Measurements from ENCODE around the gene KCNQ1. TPM values are rescaled to one million over a fixed set of nuclear protein-coding genes. Genes with fewer than 3 reads are reported as not detected.
A peak's percentile ranks its signal among the peaks of the same experiment; 100 is the strongest.

KCNQ1 gene
- total and polyA plus RNA-seq, 2 experiments from 2014 or later = 0.45 to 0.87 TPM

DNA sequence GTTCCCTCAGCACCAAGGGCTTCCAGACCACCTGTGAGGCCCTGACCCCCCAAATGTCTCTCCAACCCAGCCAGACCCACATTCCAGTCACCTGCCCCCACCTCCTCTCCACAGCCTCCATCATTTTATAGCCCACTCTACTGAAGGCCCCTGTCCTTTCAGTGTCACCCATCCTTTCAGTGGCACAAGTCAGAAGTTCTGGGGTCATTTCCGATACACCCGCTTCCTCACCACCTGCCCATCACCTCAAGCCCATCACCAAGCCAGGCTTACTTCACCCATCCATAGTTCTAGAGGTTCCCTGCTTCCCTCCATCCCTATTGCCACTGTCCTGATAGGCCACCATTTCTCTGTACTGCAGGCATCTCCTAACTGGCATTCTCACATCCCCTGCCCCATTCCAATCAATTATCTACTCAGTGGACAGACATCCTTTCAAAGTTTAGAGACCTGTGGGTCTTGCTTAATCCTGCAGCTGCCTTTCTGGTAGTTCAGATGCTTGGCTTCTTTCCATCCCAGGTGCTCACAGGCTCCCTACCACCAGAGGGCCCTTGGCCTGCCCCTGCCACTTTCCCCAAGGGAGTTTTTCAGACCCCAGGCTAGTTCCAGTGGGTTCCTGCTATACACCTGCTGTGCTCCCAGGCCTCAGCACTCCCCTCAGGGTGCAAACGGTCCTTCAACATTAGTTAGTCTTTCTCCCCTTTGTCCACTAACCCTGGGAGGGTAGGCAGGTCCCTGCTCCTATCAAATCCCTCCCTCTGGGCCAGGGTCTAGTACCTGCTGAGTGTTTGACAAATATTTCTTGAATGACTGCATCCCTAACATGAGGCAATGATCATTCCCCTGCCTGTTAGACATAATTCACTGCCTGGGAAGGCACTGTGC lies 247.4 kb downstream of the KCNQ1 start:
- Histone ChIP-seq H3K4me2 (peak overlapping the region; percentile 65), H3K27ac (ENCODE audit: low read depth) (peak overlapping the region; percentile 94), H3K9me2 (ENCODE audit: insufficient read depth) (no peaks in the 10 kb centered on the region), H3K4me1 (ENCODE audit: insufficient read depth) (peaks cover 80% of the 10 kb centered on the region), H3F3A (replicated peaks; ENCODE audit: low read depth) (peaks cover 13% of the 10 kb centered on the region), H3K27me3 (ENCODE audit: insufficient read depth) (no peaks in the 10 kb centered on the region), H3K79me2 (replicated peaks; ENCODE audit: insufficient read depth) (peaks cover 85% of the 10 kb centered on the region), H3K36me3 (ENCODE audit: insufficient read depth) (no peaks in the 10 kb centered on the region), H4K20me1 (replicated peaks; ENCODE audit: insufficient read depth) (peaks cover 7% of the 10 kb centered on the region), H2AFZ (no peak overlapping the region), H3K4me3 (peak overlapping the region; percentile 21)
- H3K4me1 Mint-ChIP-seq = peaks cover 92% of the 10 kb centered on the region
- ATAC-seq = peak; percentile 30
- peak overlapping the region; percentile 81 for H3K27ac Mint-ChIP-seq
- H3K9me3 Mint-ChIP-seq = no peaks in the 10 kb centered on the region; the same call in 1 of the 3 replicates
- H3K4me3 Mint-ChIP-seq = peak overlapping the region; percentile 19; the same call in 1 of the 3 replicates
- peaks cover 22% of the 10 kb centered on the region for H3K27me3 Mint-ChIP-seq (ENCODE audit: insufficient read depth, low read depth, poor library complexity)
- DNase-seq (ENCODE audit: low spot score) = peak; percentile 67
- TF ChIP-seq STAT1 (IDR thresholded peaks at IDR 0.05; ENCODE audit: unreplicated experiment) = no peak
- TF ChIP-seq ZNF114 (CRISPR knock-in tag; IDR thresholded peaks at IDR 0.05) = no peak
- TF ChIP-seq, protein P1, sequence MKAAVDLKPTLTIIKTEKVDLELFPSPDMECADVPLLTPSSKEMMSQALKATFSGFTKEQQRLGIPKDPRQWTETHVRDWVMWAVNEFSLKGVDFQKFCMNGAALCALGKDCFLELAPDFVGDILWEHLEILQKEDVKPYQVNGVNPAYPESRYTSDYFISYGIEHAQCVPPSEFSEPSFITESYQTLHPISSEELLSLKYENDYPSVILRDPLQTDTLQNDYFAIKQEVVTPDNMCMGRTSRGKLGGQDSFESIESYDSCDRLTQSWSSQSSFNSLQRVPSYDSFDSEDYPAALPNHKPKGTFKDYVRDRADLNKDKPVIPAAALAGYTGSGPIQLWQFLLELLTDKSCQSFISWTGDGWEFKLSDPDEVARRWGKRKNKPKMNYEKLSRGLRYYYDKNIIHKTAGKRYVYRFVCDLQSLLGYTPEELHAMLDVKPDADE (IDR thresholded peaks at IDR 0.05) = no peak
- TF ChIP-seq, protein P2, sequence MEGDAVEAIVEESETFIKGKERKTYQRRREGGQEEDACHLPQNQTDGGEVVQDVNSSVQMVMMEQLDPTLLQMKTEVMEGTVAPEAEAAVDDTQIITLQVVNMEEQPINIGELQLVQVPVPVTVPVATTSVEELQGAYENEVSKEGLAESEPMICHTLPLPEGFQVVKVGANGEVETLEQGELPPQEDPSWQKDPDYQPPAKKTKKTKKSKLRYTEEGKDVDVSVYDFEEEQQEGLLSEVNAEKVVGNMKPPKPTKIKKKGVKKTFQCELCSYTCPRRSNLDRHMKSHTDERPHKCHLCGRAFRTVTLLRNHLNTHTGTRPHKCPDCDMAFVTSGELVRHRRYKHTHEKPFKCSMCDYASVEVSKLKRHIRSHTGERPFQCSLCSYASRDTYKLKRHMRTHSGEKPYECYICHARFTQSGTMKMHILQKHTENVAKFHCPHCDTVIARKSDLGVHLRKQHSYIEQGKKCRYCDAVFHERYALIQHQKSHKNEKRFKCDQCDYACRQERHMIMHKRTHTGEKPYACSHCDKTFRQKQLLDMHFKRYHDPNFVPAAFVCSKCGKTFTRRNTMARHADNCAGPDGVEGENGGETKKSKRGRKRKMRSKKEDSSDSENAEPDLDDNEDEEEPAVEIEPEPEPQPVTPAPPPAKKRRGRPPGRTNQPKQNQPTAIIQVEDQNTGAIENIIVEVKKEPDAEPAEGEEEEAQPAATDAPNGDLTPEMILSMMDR (conservative IDR thresholded peaks at IDR 0.05; ENCODE audit: low read depth in 2 of 2) = peak; percentile 65 to 67
- TF ChIP-seq EZH2 (IDR thresholded peaks at IDR 0.05; ENCODE audit: low read depth, unreplicated experiment) = no peak
- peaks cover 29% of the 10 kb centered on the region for H3K36me3 Mint-ChIP-seq (ENCODE audit: low read depth)

DNA sequence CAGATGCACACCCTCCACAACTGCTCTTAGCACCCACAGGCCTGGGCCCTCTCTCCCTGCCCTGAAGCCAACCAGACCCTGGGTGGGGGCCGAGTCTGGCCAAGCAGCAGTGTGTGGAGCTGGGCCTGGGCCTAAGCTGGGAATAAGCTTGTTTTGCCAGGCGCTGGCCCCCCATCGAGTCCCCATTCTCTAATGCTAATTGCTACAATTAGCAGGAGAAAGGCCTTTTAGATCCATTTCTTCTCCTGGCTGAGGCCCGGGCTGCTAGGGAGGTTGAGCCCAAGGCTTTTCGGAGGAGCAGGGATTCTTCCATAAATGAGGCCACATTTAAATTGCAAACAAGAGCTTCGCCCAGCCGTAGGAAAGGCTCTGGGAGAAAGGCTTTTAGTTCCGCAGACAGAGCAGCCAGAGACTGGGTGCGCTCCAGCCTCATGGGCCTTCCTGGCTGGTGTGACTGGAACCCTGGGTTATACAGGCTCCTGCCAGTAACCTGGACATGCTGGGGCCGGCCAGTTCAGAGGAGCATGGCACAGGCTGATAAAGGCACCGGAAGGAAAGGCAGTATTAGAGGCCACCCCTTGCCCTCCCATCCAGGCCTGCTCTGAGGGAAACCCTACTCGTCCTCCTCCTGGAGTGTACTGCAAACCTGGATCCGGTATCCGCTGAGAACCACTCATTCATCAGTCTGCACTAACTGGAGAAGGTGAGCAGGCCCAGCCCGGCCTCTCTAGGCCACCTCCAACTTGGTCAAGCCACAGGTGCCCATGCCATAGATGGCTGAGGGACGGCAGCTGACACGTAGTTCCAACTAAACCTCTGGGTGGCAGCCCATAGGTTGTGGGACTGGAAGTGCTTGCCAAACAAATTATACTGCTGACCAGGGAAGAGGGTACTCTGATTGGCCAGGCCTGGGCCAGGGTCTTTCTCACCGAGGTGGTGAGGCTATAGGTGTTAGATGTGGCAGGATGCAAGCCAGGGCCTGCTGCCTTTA lies 248.8 kb downstream of the KCNQ1 start:
- Histone ChIP-seq H3K4me2 (peak overlapping the region; percentile 82), H3K4me3 (peak overlapping the region; percentile 38), H3K9me2 (ENCODE audit: insufficient read depth) (no peaks in the 10 kb centered on the region), H3F3A (replicated peaks; ENCODE audit: low read depth) (peaks cover 13% of the 10 kb centered on the region), H3K27ac (ENCODE audit: low read depth) (peak overlapping the region; percentile 95), H3K4me1 (ENCODE audit: insufficient read depth) (peaks cover 78% of the 10 kb centered on the region), H3K36me3 (ENCODE audit: insufficient read depth) (no peaks in the 10 kb centered on the region), H3K27me3 (ENCODE audit: insufficient read depth) (no peaks in the 10 kb centered on the region), H2AFZ (no peak overlapping the region), H4K20me1 (replicated peaks; ENCODE audit: insufficient read depth) (peaks cover 10% of the 10 kb centered on the region), H3K79me2 (replicated peaks; ENCODE audit: insufficient read depth) (peaks cover 85% of the 10 kb centered on the region)
- Mint-ChIP-seq H3K36me3 (ENCODE audit: low read depth) (peaks cover 34% of the 10 kb centered on the region), H3K9me3 (peaks cover 5% of the 10 kb centered on the region), H3K27ac (peak overlapping the region; percentile 81), H3K4me1 (peaks cover 91% of the 10 kb centered on the region), H3K27me3 (ENCODE audit: insufficient read depth, low read depth, poor library complexity) (peaks cover 27% of the 10 kb centered on the region), H3K4me3 (peak overlapping the region; percentile 55)
- peak; percentile 98 for DNase-seq (ENCODE audit: low spot score)
- peak; percentile 83 for ATAC-seq
- peak; percentile 36; the same call in 1 of the 2 replicates for TF ChIP-seq ZNF114 (CRISPR knock-in tag; IDR thresholded peaks at IDR 0.05)
- TF ChIP-seq JUNB (IDR thresholded peaks at IDR 0.05; ENCODE audit: unreplicated experiment) = no peak
- no peak for TF ChIP-seq STAT1 (IDR thresholded peaks at IDR 0.05; ENCODE audit: unreplicated experiment)
- TF ChIP-seq POLR2AphosphoS5 (IDR thresholded peaks at IDR 0.05; ENCODE audit: low read depth) = peak; percentile 51
- peak; percentile 79 for TF ChIP-seq NANOG (IDR thresholded peaks at IDR 0.05; ENCODE audit: borderline replicate concordance)
- TF ChIP-seq CREB1 (CRISPR knock-in tag; IDR thresholded peaks at IDR 0.05; ENCODE audit: low read depth) = no peak
- TF ChIP-seq, protein P2 (conservative IDR thresholded peaks at IDR 0.05; ENCODE audit: low read depth in 2 of 2) = peak in 1 of 2 experiments; percentile 23; a peak in 3 of 4 replicates
- TF ChIP-seq, protein P3, sequence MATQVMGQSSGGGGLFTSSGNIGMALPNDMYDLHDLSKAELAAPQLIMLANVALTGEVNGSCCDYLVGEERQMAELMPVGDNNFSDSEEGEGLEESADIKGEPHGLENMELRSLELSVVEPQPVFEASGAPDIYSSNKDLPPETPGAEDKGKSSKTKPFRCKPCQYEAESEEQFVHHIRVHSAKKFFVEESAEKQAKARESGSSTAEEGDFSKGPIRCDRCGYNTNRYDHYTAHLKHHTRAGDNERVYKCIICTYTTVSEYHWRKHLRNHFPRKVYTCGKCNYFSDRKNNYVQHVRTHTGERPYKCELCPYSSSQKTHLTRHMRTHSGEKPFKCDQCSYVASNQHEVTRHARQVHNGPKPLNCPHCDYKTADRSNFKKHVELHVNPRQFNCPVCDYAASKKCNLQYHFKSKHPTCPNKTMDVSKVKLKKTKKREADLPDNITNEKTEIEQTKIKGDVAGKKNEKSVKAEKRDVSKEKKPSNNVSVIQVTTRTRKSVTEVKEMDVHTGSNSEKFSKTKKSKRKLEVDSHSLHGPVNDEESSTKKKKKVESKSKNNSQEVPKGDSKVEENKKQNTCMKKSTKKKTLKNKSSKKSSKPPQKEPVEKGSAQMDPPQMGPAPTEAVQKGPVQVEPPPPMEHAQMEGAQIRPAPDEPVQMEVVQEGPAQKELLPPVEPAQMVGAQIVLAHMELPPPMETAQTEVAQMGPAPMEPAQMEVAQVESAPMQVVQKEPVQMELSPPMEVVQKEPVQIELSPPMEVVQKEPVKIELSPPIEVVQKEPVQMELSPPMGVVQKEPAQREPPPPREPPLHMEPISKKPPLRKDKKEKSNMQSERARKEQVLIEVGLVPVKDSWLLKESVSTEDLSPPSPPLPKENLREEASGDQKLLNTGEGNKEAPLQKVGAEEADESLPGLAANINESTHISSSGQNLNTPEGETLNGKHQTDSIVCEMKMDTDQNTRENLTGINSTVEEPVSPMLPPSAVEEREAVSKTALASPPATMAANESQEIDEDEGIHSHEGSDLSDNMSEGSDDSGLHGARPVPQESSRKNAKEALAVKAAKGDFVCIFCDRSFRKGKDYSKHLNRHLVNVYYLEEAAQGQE (IDR thresholded peaks at IDR 0.05; ENCODE audit: unreplicated experiment) = no peak
- TF ChIP-seq ZNF331 (CRISPR knock-in tag; IDR thresholded peaks at IDR 0.05; ENCODE audit: low read depth) = no peak
- no peak for TF ChIP-seq EZH2phosphoT487 (IDR thresholded peaks at IDR 0.05; ENCODE audit: unreplicated experiment)

Data from GM23338 (cell line).